Osteoblast (primary cell): Measurements from ENCODE around the gene TSPAN16. TPM values are rescaled to one million over a fixed set of nuclear protein-coding genes. Genes with fewer than 3 reads are reported as not detected.

Source experiments
- DNase-seq: peaks from one replicate; pipeline ENCODE4 v3.0.0; 2011; ENCODE audit warnings: low spot score, mixed read lengths; ENCODE audit not compliant: insufficient read length; ENCODE audit errors: missing footprints
- H2AFZ ChIP-seq: 2 replicates; pipeline ENCODE4 v1.6.0; 2011; ENCODE audit warnings: mild to moderate bottlenecking, low read length
- H3K27ac ChIP-seq: 2 replicates; pipeline ENCODE4 v1.5.1; 2011; ENCODE audit warnings: mild to moderate bottlenecking, low read depth, low read length, moderate library complexity
- H3K27me3 ChIP-seq: 2 replicates; pipeline ENCODE4 v1.6.0; 2012; ENCODE audit warnings: mild to moderate bottlenecking, control low read depth, inconsistent platforms, low read length, moderate library complexity; ENCODE audit not compliant: insufficient read depth
- H3K36me3 ChIP-seq: 2 replicates; pipeline ENCODE4 v1.5.1; 2011; ENCODE audit warnings: mild to moderate bottlenecking, low read length, control low read depth, moderate library complexity; ENCODE audit not compliant: insufficient read depth
- H3K4me1 ChIP-seq: 2 replicates; pipeline ENCODE4 v1.5.1; 2011; ENCODE audit warnings: mild to moderate bottlenecking, low read length, control low read depth, moderate library complexity; ENCODE audit not compliant: insufficient read depth
- H3K4me2 ChIP-seq: 2 replicates; pipeline ENCODE4 v1.6.0; 2011; ENCODE audit warnings: mild to moderate bottlenecking, low read length; ENCODE audit not compliant: insufficient read depth
- H3K4me3 ChIP-seq: fragments of 200-600 bp; sonication (generic); 3 replicates; pipeline ENCODE4 v1.5.1; 2012; ENCODE audit warnings: mild to moderate bottlenecking, low read length, inconsistent platforms; ENCODE audit not compliant: insufficient read depth
- H3K79me2 ChIP-seq: 2 replicates; pipeline ENCODE4 v1.6.0; 2012; ENCODE audit warnings: mild to moderate bottlenecking, low read length, control low read depth, inconsistent platforms; ENCODE audit not compliant: insufficient read depth
- H3K9me3 ChIP-seq: 2 replicates; pipeline ENCODE4 v1.5.1; 2011; ENCODE audit warnings: low read depth, low read length, control low read depth
- H4K20me1 ChIP-seq: 2 replicates; pipeline ENCODE4 v1.6.0; 2012; ENCODE audit warnings: mild to moderate bottlenecking, low read length, control low read depth; ENCODE audit not compliant: insufficient read depth
- total RNA-seq: library from RNA; depleted of rRNA; stranded (reverse); fragments of >200 nt; gene quantifications from 2 replicates; pipeline ENCODE4 v1.2.3, GENCODE V29; 2012
- TF ChIP-seq, protein P1 (sequence below): IDR thresholded peaks from 2 replicates; pipeline ENCODE4 v1.5.1; 2011; ENCODE audit warnings: mild to moderate bottlenecking, low read depth, low read length, moderate library complexity; ENCODE audit errors: extremely low read depth

The TSPAN16 gene
- total RNA-seq, 1 donor, result not detected

DNA sequence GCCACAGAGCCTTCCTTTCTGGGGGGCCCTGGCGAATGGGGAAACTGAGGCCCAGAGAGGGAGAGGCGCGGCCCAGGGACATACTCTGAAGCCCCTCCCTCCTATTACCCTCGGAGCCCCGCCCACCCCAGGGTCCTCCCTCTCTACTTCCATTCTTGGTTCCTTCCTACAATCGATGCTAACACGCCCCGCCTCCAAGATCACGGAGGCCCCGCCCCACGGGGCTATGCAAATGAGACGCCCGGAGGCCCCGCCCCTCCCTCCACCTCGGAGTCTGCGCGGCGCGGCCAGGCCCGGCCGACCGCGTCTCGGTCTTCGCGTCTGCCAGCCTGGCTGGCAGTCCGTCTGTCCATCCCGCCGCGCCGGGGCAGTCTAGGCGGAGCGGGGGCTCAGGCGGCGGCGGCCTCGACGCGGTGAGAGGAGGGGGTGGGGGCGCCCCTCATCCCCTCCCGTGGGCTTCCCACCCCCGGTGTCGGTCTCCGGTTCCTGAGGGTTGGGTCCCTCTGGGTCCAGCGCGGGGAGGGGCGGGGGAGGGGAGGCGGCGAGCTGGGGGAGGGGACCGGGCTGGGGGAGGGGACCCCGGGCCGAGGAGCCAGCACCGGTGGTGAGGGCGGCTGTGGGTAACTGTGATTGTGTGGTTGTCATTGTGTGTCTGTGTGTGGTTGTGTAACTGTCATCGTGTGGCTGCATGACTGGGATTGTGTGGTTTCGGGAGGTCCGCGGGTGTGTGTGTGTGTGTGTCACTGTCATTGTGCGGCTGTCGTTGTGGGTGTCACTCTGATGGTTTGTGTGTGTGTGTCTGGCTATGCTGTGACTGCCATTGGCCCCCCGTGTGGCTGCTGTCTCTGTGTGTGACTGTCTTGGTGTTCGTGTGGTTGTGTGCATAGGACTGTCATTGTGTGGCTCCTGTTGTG, 59.5 kb downstream of the TSPAN16 start, which contains the start of gene PLPPR2:
TSS of gene PLPPR2 (plus strand) at position 273 of the 914 bp plus-strand sequence. CDS start 2,242 bp downstream, outside the sequence.
- peaks cover 11% of the 10 kb centered on the region for H3K79me2 ChIP-seq
- DNase-seq, result peak; percentile 100
- H3K4me1 ChIP-seq, result peaks cover 10% of the 10 kb centered on the region
- H3K36me3 ChIP-seq, result peaks cover 12% of the 10 kb centered on the region
- no peak within 1 kb of the TSS for H3K27ac ChIP-seq
- H3K9me3 ChIP-seq, result no peaks in the 10 kb centered on the region
- H2AFZ ChIP-seq, result no peak within 1 kb of the TSS
- H3K27me3 ChIP-seq, result no peaks in the 10 kb centered on the region
- peak within 1 kb of the TSS; percentile 92 for H3K4me2 ChIP-seq
- H3K4me3 ChIP-seq, result peak within 1 kb of the TSS; percentile 74
- H4K20me1 ChIP-seq, result peaks cover 27% of the 10 kb centered on the region
- TF ChIP-seq, protein P1, sequence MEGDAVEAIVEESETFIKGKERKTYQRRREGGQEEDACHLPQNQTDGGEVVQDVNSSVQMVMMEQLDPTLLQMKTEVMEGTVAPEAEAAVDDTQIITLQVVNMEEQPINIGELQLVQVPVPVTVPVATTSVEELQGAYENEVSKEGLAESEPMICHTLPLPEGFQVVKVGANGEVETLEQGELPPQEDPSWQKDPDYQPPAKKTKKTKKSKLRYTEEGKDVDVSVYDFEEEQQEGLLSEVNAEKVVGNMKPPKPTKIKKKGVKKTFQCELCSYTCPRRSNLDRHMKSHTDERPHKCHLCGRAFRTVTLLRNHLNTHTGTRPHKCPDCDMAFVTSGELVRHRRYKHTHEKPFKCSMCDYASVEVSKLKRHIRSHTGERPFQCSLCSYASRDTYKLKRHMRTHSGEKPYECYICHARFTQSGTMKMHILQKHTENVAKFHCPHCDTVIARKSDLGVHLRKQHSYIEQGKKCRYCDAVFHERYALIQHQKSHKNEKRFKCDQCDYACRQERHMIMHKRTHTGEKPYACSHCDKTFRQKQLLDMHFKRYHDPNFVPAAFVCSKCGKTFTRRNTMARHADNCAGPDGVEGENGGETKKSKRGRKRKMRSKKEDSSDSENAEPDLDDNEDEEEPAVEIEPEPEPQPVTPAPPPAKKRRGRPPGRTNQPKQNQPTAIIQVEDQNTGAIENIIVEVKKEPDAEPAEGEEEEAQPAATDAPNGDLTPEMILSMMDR, result no peak

- peak; percentile 81 for DNase-seq
- H3K4me2 ChIP-seq, result peak overlapping the region; percentile 92
- H3K9me3 ChIP-seq, result no peaks in the 10 kb centered on the region
- H2AFZ ChIP-seq, result no peak overlapping the region
- TF ChIP-seq, protein P1, result no peak
- peak overlapping the region; percentile 74 for H3K4me3 ChIP-seq
- peaks cover 19% of the 10 kb centered on the region for H3K36me3 ChIP-seq
- H3K79me2 ChIP-seq, result peaks cover 11% of the 10 kb centered on the region
- H3K4me1 ChIP-seq, result peaks cover 10% of the 10 kb centered on the region
- peaks cover 27% of the 10 kb centered on the region for H4K20me1 ChIP-seq
- H3K27ac ChIP-seq, result no peak overlapping the region
- no peaks in the 10 kb centered on the region for H3K27me3 ChIP-seq
These were observed 60.1 kb downstream of the TSPAN16 start for GRCh38 chr19:11356074-11356397.

- Histone ChIP-seq H3K79me2 (peaks cover 11% of the 10 kb centered on the region), H3K4me3 (peak overlapping the region; percentile 74), H3K9me3 (no peaks in the 10 kb centered on the region), H3K4me1 (peaks cover 10% of the 10 kb centered on the region), H3K4me2 (peak overlapping the region; percentile 92), H4K20me1 (peaks cover 27% of the 10 kb centered on the region), H3K36me3 (peaks cover 27% of the 10 kb centered on the region), H2AFZ (no peak overlapping the region), H3K27me3 (no peaks in the 10 kb centered on the region), H3K27ac (no peak overlapping the region)
- TF ChIP-seq, protein P1, result no peak
- peak; percentile 92 for DNase-seq
These were observed 61.0 kb downstream of the TSPAN16 start for GRCh38 chr19:11356676-11357550.

GRCh38 chr19:11359421-11359820, 63.5 kb downstream of the TSPAN16 start:
- no peaks in the 10 kb centered on the region for H3K9me3 ChIP-seq
- H3K79me2 ChIP-seq, result peaks cover 11% of the 10 kb centered on the region
- peaks cover 27% of the 10 kb centered on the region for H4K20me1 ChIP-seq
- no peak overlapping the region for H3K4me3 ChIP-seq
- H3K27ac ChIP-seq, result no peak overlapping the region
- H3K4me1 ChIP-seq, result peaks cover 10% of the 10 kb centered on the region
- DNase-seq, result peak; percentile 58
- TF ChIP-seq, protein P1, result no peak
- peaks cover 35% of the 10 kb centered on the region for H3K36me3 ChIP-seq
- H3K27me3 ChIP-seq, result no peaks in the 10 kb centered on the region
- no peak overlapping the region for H2AFZ ChIP-seq
- no peak overlapping the region for H3K4me2 ChIP-seq
